CD1c-positive myeloid dendritic cell (primary cell): ENCODE results near the gene RNFT2.
"Not testable (repeated sequence)": the region's sequence is repeated elsewhere in the genome, so short reads cannot be mapped to it uniquely, and the experiment has no call there.

Experiments
- DNase-seq: peaks from one replicate; pipeline ENCODE4 v3.0.0-alpha.2; 2016; ENCODE audit errors: extremely low spot score

RNFT2 gene

GRCh38 chr12:116710370-116711150 is 27.6 kb upstream of the RNFT2 start:
- DNase-seq = no peak

- DNase-seq = no peak
Measured at GRCh38 chr12:116712458-116713303, 25.4 kb upstream of the RNFT2 start.

- DNase-seq = no peak
Measured at GRCh38 chr12:116713527-116713926, 24.6 kb upstream of the RNFT2 start.

GRCh38 chr12:116714175-116714574 is 23.9 kb upstream of the RNFT2 start:
- DNase-seq = no peak

- DNase-seq = no peak
Measured at GRCh38 chr12:116717466-116718437, 20.4 kb upstream of the RNFT2 start.

- DNase-seq = no peak
Measured at GRCh38 chr12:116718655-116719454, 19.3 kb upstream of the RNFT2 start.

DNA sequence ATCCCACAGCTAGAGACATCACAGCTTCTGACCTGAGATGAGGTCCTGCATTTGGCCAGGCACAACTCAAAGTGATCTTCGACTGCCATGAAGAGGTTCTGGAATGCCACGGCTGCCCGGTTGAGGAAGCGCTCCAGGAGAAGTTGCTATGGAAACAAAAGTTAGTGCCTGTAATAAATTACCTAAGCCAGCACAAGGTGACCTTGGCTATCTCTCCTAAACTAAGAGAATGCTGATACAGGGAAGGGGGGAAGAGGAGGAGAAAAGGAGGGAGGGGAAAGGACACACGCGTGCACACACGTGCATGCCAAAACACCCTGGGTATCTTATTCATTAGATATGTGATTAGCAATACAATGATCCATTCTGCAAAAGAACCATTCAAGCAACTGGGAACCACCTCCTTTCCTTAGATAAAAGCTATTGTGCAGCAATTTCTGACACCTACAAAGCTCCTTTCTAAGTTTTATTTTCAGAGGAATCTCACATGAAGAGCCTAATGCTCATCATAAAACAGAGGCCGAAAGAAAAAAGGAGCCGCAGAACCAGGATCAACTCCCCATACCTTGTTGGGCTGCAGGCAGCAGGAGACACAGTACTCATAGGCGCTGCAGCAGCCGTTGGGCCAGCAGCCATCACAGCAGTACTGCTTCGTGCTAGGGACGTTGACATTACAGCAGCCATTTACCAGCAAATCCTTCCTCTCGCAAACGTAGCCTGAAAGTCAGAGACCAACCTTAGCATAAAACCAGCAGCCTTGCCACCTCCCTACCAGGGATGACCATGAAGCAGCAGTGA is 18.2 kb upstream of the RNFT2 start:
- DNase-seq = no peak

- no peak for DNase-seq
Measured at GRCh38 chr12:116722245-116722644, 15.9 kb upstream of the RNFT2 start.

- no peak for DNase-seq
Measured at GRCh38 chr12:116726694-116727093, 11.4 kb upstream of the RNFT2 start.

DNA sequence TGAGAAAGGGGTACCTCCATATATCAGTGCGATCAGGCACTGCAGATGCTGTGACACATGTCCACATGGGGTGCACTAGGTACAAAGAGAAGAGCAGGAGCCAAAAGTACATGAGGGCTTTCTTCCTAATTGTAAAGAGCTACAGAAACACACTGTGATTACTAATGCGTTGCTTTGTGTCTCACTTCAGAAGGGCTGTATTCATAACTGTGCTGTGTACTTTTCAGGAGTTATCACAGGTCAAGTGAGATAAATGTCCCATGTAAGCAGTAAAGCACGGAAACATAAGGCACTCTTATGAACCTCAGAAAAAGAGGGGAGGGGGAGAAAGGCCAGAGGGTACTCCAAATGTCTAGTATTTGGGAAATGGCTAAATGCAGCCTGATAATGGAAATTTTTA is 10.9 kb upstream of the RNFT2 start:
- no peak for DNase-seq

GRCh38 chr12:116727891-116728290 is 10.2 kb upstream of the RNFT2 start:
- no peak for DNase-seq

DNA sequence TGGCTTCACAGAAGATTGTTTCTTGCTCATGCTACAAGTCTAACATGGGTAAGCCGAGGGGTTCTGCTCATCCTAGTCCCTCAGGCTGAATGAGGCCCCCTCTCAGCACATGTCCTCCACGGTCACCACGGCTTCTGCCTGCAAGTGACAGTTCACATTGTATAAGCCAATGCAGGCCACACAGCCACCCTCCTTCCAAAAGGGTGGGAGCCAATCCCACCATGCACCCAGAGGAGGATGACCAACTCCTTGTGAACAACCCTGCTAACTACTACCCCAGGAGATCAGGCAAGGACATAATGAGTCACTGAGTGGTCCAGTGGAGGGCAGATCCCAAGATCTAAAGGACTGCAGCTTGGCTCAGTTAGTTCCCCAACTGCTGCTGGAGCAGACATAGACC is 6.3 kb upstream of the RNFT2 start:
- no peak for DNase-seq

DNA sequence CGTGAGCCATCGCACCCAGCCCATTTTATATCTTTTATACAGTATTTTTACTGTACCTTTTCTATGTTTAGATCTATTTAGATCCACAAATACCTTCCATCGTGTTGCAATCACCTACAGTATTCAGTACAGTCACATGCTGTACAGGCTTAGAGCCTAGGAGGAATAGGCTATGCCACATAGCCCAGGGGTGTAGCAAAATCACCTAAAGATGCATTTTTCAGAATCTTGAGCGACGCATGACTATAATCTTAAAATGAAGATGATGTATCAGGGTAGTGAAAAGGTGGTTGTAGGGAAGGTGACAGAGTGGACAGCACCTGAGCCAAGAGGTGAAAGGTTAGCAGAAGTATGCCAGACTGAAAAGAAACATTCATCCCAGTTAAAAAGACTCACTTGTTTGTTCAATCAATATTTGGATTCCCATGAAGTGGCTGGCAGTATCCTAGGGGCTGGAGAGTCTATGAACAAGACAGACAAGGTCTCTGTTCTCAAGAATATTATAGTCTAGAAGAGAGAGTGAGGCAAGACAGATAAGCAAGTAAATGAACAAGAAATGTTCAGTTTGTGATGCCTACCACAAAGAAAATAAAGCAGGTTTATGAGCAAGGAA is 3.9 kb upstream of the RNFT2 start:
- DNase-seq = no peak

DNA sequence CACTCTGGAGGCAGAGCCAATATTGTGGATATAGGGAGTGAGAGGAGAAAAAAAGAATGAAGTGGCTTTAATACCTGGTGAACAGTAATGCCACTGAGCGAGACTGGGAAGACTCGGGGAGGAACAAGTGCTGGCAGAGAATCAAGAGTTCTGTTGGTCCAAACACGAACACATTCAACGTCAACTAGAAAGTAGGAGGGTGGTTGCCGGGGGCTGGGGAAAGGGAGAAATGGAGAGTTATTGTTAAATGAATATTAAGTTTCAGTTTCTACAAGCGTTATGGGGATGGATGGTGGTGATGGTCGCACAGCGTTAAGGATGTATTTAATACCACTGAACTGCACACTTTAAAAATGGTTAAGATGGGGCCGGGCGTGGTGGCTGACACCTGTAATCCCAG is 3.0 kb upstream of the RNFT2 start:
- no peak for DNase-seq

- peak; percentile 3 for DNase-seq
Measured at GRCh38 chr12:116735951-116736599, 2.0 kb upstream of the RNFT2 start.

DNA sequence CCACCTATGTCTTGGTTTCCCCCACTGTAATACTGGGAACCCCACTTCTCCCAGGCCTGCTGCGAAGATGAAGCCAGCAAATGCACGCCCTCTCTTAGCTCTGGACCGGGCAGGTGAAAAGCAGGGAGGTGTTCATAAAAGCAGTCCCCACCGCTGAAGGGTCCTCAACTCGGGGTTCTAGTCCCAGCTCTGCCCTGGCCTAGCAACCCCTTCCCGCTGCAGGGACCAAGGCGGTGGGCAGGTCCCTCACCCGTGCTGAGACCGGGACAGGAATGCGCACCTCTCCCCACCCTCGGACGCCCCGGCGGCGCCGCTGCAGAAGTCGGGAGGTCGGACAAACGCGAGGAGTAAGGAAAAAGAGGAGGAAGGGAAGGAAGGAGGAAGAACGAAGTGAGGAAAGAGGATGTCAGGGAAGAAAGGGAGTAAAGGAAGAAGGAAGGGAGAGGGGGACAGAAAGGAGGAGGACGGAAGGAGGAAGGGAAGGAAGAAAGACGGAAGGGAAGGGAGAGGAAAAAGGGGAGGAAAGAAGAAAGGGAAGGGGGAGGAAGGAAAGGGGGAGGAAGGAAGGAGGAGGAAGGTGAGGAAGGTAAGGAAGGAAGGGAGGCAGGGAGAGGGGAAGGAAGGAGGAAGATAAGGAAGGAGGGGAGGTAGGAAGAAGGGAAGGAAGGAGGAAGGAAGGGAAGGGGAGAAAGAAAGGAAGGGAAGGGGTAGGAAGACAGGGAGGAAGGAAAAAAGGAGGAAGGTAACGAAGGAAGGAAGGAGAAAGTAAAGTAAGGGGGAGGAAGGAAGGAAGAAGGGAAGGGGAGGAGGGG is 947 bp upstream of the RNFT2 start:
- no peak for DNase-seq

DNA sequence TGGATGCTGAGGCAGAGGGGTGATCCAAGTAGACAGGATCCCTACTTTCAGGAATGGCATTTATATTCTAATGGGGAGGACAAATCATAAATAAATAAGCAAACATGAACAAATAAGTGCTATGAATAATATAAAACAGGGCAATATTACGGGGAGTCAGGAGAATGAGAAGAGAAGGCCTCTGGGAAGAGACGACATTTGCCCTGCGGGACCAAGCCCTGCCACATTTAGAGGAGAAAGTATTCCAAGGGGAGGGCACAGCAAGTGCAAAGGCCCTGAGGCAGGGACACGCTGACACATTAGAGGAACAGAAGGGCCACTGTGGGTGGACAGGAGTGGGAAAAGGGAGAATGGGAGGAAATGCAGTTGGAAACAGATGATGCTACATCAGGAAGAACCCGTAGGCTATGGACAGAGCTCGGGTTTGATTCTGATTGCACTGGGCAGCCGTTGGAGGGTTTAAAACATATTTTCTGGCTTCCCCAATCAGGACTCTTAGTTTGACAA is 1.3 kb downstream of the RNFT2 start:
- DNase-seq = no peak

DNA sequence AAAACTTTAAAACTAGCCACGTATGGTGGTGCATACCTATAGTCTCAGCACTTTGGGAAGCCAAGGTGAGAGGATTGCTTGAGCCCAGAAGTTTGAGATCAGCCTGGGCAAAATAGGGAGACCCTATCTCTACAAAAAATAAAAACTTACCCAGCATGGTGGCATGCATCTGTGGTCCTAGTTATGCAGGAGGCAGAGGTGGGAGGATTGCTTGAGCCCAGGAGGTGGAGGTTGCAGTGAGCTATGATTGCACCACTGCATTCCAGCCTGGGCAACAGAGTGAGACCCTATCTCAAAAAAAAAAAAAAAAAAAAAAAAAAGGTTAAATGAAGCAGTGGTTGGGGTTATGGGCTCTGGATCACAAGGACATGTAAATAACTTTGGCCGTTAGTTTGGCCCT is 4.7 kb downstream of the RNFT2 start:
- not testable (repeated sequence) for DNase-seq
